Stimulated activated CD8-positive, alpha-beta memory T cell treated with anti-CD3 and anti-CD28 coated beads, Interleukin-15, amount 100 ng/mL, for 48 hours (primary cell): Measurements from ENCODE around the gene CHD9NB.
"Not testable (repeated sequence)": the region's sequence is repeated elsewhere in the genome, so short reads cannot be mapped to it uniquely, and the experiment has no call there.

Experiments
- DNase-seq, 2 donors: peaks; one replicate each; pipeline ENCODE4 v3.0.0-alpha.2; 2020; ENCODE audit warnings: low read depth in 2 of 2

CHD9NB gene

GRCh38 chr16:53057658-53058057 lies 5.0 kb upstream of the CHD9NB start:
- no peak for DNase-seq

- no peak for DNase-seq
Observed at GRCh38 chr16:53056392-53056881, 3.7 kb upstream of the CHD9NB start.

- no peak for DNase-seq
Observed at GRCh38 chr16:53055541-53056391, 3.1 kb upstream of the CHD9NB start.

- DNase-seq = peak; percentile 56 to 70
Observed at GRCh38 chr16:53054670-53055485, 2.2 kb upstream of the CHD9NB start, which contains the start of gene CHD9. CHD9 (plus strand) TSS chr16:53054991; CDS start chr16:53156090, 101,099 bp downstream.

- DNase-seq = no peak
Observed at GRCh38 chr16:53053967-53054669, 1.4 kb upstream of the CHD9NB start.

- not testable (repeated sequence) for DNase-seq
Observed at GRCh38 chr16:53051255-53051654, 1.4 kb downstream of the CHD9NB start.

GRCh38 chr16:53048139-53048915 lies 4.4 kb downstream of the CHD9NB start:
- DNase-seq = no peak

GRCh38 chr16:53047515-53047914 lies 5.2 kb downstream of the CHD9NB start:
- not testable (repeated sequence) for DNase-seq

- no peak for DNase-seq
Observed at GRCh38 chr16:53045341-53046220, 7.1 kb downstream of the CHD9NB start.

GRCh38 chr16:53043986-53044601 lies 8.6 kb downstream of the CHD9NB start:
- DNase-seq = no peak

GRCh38 chr16:53043428-53043831 lies 9.3 kb downstream of the CHD9NB start:
- no peak for DNase-seq

GRCh38 chr16:53042235-53042701 lies 10.4 kb downstream of the CHD9NB start:
- no peak for DNase-seq

- DNase-seq = no peak
Observed at GRCh38 chr16:53041320-53042051, 11.2 kb downstream of the CHD9NB start.

GRCh38 chr16:53040788-53041187 lies 11.9 kb downstream of the CHD9NB start:
- DNase-seq = no peak

- not testable (repeated sequence) for DNase-seq
Observed at GRCh38 chr16:53036711-53037110, 16.0 kb downstream of the CHD9NB start.

GRCh38 chr16:53036066-53036465 lies 16.6 kb downstream of the CHD9NB start:
- no peak for DNase-seq

- DNase-seq = no peak
Observed at GRCh38 chr16:53035176-53035942, 17.3 kb downstream of the CHD9NB start.

GRCh38 chr16:53034306-53034705 lies 18.4 kb downstream of the CHD9NB start:
- DNase-seq = no peak
